ENCODE results near the gene DUSP1.

Gene DUSP1

GRCh38 chr5:172739375-172739774 is 31.6 kb downstream of the DUSP1 start:
- no peak for DNase-seq

- no peak for DNase-seq
Observed at GRCh38 chr5:172736508-172737135, 34.4 kb downstream of the DUSP1 start.

- no peak for DNase-seq
Observed at GRCh38 chr5:172735141-172735831, 35.7 kb downstream of the DUSP1 start.

- DNase-seq, result no peak
Observed at GRCh38 chr5:172733974-172734346, 37.0 kb downstream of the DUSP1 start.

- no peak for DNase-seq
Observed at GRCh38 chr5:172733131-172733973, 37.6 kb downstream of the DUSP1 start.

GRCh38 chr5:172732201-172732865 is 38.7 kb downstream of the DUSP1 start:
- DNase-seq, result no peak

- no peak for DNase-seq
Observed at GRCh38 chr5:172731680-172732074, 39.3 kb downstream of the DUSP1 start.

GRCh38 chr5:172730981-172731679 is 39.9 kb downstream of the DUSP1 start:
- DNase-seq, result no peak

GRCh38 chr5:172730222-172730621 is 40.8 kb downstream of the DUSP1 start:
- no peak for DNase-seq

- no peak for DNase-seq
Observed at GRCh38 chr5:172729588-172729987, 41.4 kb downstream of the DUSP1 start.

GRCh38 chr5:172728481-172729241 is 42.3 kb downstream of the DUSP1 start:
- no peak for DNase-seq

- no peak for DNase-seq
Observed at GRCh38 chr5:172727551-172727950, 43.4 kb downstream of the DUSP1 start.

- no peak for DNase-seq
Observed at GRCh38 chr5:172726966-172727365, 44.0 kb downstream of the DUSP1 start.

- no peak for DNase-seq
Observed at GRCh38 chr5:172725785-172726184, 45.2 kb downstream of the DUSP1 start.

- DNase-seq, result no peak
Observed at GRCh38 chr5:172725273-172725672, 45.7 kb downstream of the DUSP1 start.

- no peak for DNase-seq
Observed at GRCh38 chr5:172724242-172725183, 46.5 kb downstream of the DUSP1 start.

- DNase-seq, result no peak
Observed at GRCh38 chr5:172723508-172723907, 47.5 kb downstream of the DUSP1 start.

GRCh38 chr5:172722327-172722815 is 48.6 kb downstream of the DUSP1 start:
- no peak for DNase-seq

- no peak for DNase-seq
Observed at GRCh38 chr5:172721455-172722326, 49.3 kb downstream of the DUSP1 start.

GRCh38 chr5:172720655-172721054 is 50.3 kb downstream of the DUSP1 start:
- no peak for DNase-seq

Measured in NCI-H1930 (cell line).